HCT116 (cell line): ENCODE data around the gene FBXL13. TPM values are rescaled to one million over a fixed set of nuclear protein-coding genes. Genes with fewer than 3 reads are reported as not detected.

Experiments
- ATAC-seq: fragments of 200-7000 bp; cut with Tn5 transposase; 2 replicates; pipeline ENCODE4 v1.9.1; 2020; ENCODE audit warnings: mild to moderate bottlenecking, moderate library complexity
- BruUV-seq: library from RNA; stranded (reverse); fragments of 400-500 nt; replicated peaks from 2 replicates; lab custom pipeline; 2021; lab: Mats Ljungman, UMichigan
- CTCF ChIA-PET: fragments of 300-600 bp; sonication (Branson Sonifier 250); formaldehyde crosslinking; loops from one replicate; lab custom pipeline; 2021; ENCODE audit warnings: antibody characterized with exemption; lab: Charles Lee
- POLR2A ChIA-PET: fragments of 300-600, 350-600 bp; sonication (Branson Sonifier 250); formaldehyde crosslinking; loops from one replicate; lab custom pipeline; 2021; ENCODE audit warnings: antibody characterized with exemption; lab: Charles Lee
- RAD21 ChIA-PET, 2 experiments: fragments of 300-600 bp; sonication (Branson Sonifier 250); formaldehyde crosslinking; loops; one replicate each; lab custom pipeline; 2023; ENCODE audit warnings: low total read pairs in 2 of 2; ENCODE audit not compliant: uncharacterized antibody in 2 of 2, unreplicated experiment in 2 of 2, low non-redundant PET in 1 of 2; lab: Charles Lee
- DNase-seq: peaks from one replicate; pipeline ENCODE4 v3.0.0-alpha.2; 2010; ENCODE audit warnings: low read depth, low spot score
- H2AFZ ChIP-seq: fragments of 200-600 bp; shearing (Covaris generic), sonication (generic); 2 replicates; pipeline ENCODE4 v1.6.1; 2017; ENCODE audit warnings: low read depth, mixed run types, mixed read lengths, antibody characterized with exemption, low read length; ENCODE audit not compliant: poor library complexity, severe bottlenecking
- H3K27ac ChIP-seq: 2 replicates; pipeline ENCODE4 v1.5.1; 2012; ENCODE audit warnings: low read depth, low read length
- H3K27me3 ChIP-seq: fragments of 200-600 bp; sonication (generic); 2 replicates; pipeline ENCODE4 v1.6.1; 2016; ENCODE audit warnings: mixed run types, low read length, mixed read lengths; ENCODE audit not compliant: insufficient read depth
- H3K36me3 ChIP-seq, 2 experiments: fragments of 200-500 bp in 1 of 2; fragments of 200-600 bp in 1 of 2; sonication (Bioruptor generic) in 1 of 2; sonication (generic) in 1 of 2; 2 replicates each; pipeline versions ENCODE4 v1.5.1 to v1.6.1; 2014 to 2016; ENCODE audit warnings: low read length in 2 of 2, inconsistent platforms in 1 of 2, mixed read lengths in 1 of 2, mixed run types in 1 of 2; ENCODE audit not compliant: insufficient read depth in 2 of 2, control insufficient read depth in 1 of 2
- H3K4me1 ChIP-seq, 2 experiments: fragments of 200-600 bp in 1 of 2; sonication (generic) in 1 of 2; 2 replicates each; pipeline versions ENCODE4 v1.5.1 to v1.6.1; 2012 to 2017; ENCODE audit warnings: low read length in 2 of 2, inconsistent platforms in 1 of 2, mild to moderate bottlenecking in 1 of 2, mixed read lengths in 1 of 2, mixed run types in 1 of 2, moderate library complexity in 1 of 2; ENCODE audit not compliant: insufficient read depth in 2 of 2, control insufficient read depth in 1 of 2
- H3K4me2 ChIP-seq: fragments of 200-600 bp; sonication (generic); 2 replicates; pipeline ENCODE4 v1.6.1; 2017; ENCODE audit warnings: mixed run types, low read length, mixed read lengths
- H3K4me3 ChIP-seq, 2 experiments: fragments of 200-600 bp in 1 of 2; sonication (generic) in 1 of 2; replicated peaks in 1 of 2; 2 replicates each; pipeline ENCODE4 v1.5.1; 2011 to 2016; ENCODE audit warnings: low read length in 2 of 2, control low read depth in 1 of 2, low read depth in 1 of 2, mild to moderate bottlenecking in 1 of 2, mixed read lengths in 1 of 2, mixed run types in 1 of 2
- H3K79me2 ChIP-seq: fragments of 200-600 bp; sonication (generic); 2 replicates; pipeline ENCODE4 v1.6.1; 2017; ENCODE audit warnings: mild to moderate bottlenecking, mixed run types, low read length, moderate library complexity, mixed read lengths; ENCODE audit not compliant: insufficient read depth
- H3K9ac ChIP-seq: fragments of 200-600 bp; sonication (generic); 2 replicates; pipeline ENCODE4 v1.6.1; 2016; ENCODE audit warnings: low read length, mixed read lengths
- H3K9me2 ChIP-seq: fragments of 200-600 bp; sonication (generic), shearing (Covaris generic); 2 replicates; pipeline ENCODE4 v1.6.1; 2017; ENCODE audit warnings: mixed run types, mild to moderate bottlenecking, moderate library complexity; ENCODE audit not compliant: insufficient read depth
- H3K9me3 ChIP-seq, 2 experiments: fragments of 200-500 bp in 1 of 2; fragments of 200-600 bp in 1 of 2; sonication (Bioruptor generic) in 1 of 2; sonication (generic) in 1 of 2; 2 replicates each; pipeline ENCODE4 v1.6.1; 2014 to 2017; ENCODE audit warnings: low read length in 2 of 2, mixed read lengths in 2 of 2, inconsistent platforms in 1 of 2, low read depth in 1 of 2, mild to moderate bottlenecking in 1 of 2, mixed run types in 1 of 2, moderate library complexity in 1 of 2; ENCODE audit not compliant: control insufficient read depth in 1 of 2, insufficient read depth in 1 of 2
- H4K20me1 ChIP-seq: fragments of 200-600 bp; sonication (generic), shearing (Covaris generic); 2 replicates; pipeline ENCODE4 v1.6.1; 2017; ENCODE audit warnings: mixed run types, mild to moderate bottlenecking, moderate library complexity; ENCODE audit not compliant: insufficient read depth
- EZH2 ChIP-seq: fragments of 200-600 bp; sonication (generic); IDR thresholded peaks from 2 replicates; pipeline ENCODE4 v1.6.1; 2017; ENCODE audit warnings: antibody characterized with exemption, mixed run types
- EZH2phosphoT487 ChIP-seq: fragments of 200-600 bp; IDR thresholded peaks from 2 replicates; pipeline ENCODE4 v1.6.1; 2018; ENCODE audit warnings: antibody characterized with exemption, borderline replicate concordance
- POLR2AphosphoS5 ChIP-seq: IDR thresholded peaks from 2 replicates; pipeline ENCODE4 v1.6.1; 2011; ENCODE audit warnings: mild to moderate bottlenecking, low read depth, low read length, moderate library complexity
- RAD21 ChIP-seq: IDR thresholded peaks from 2 replicates; pipeline ENCODE4 v1.6.1; 2012; ENCODE audit warnings: low read depth, mild to moderate bottlenecking
- SRF ChIP-seq: IDR thresholded peaks from 2 replicates; pipeline ENCODE4 v1.6.1; 2012; ENCODE audit warnings: low read depth
- TCF7L2 ChIP-seq: IDR thresholded peaks from 2 replicates; pipeline ENCODE4 v1.7.0; 2011; ENCODE audit warnings: borderline replicate concordance, inconsistent platforms; ENCODE audit not compliant: insufficient read depth, insufficient read length; ENCODE audit errors: extremely low read depth
- ZFX ChIP-seq: fragments of 450-650 bp; IDR thresholded peaks from 2 replicates; pipeline ENCODE4 v1.6.1; 2017
- ZNF274 ChIP-seq: fragments of 200-500 bp; sonication (Bioruptor generic); IDR thresholded peaks from 2 replicates; pipeline ENCODE4 v1.6.1; 2014; ENCODE audit warnings: mild to moderate bottlenecking, low read depth, low read length, inconsistent platforms
- intact Hi-C: fragments of 100-400 bp; cut with micrococcal nuclease; formaldehyde crosslinking; loops from 2 replicates; pipeline ENCODE4 v1.10.0; 2022
- total RNA-seq: library from RNA; stranded (reverse); gene quantifications from one replicate; pipeline ENCODE4 v1.2.1, GENCODE V29; 2021; ENCODE audit not compliant: unreplicated experiment
- TF ChIP-seq, protein P1 (sequence below): IDR thresholded peaks from 2 replicates; pipeline ENCODE4 v1.6.1; 2012; ENCODE audit warnings: low read depth
- TF ChIP-seq, protein P2 (sequence below): IDR thresholded peaks from 2 replicates; pipeline ENCODE4 v1.6.1; 2012

Gene FBXL13
- total RNA-seq, 1 experiment from 2014 or later, result 1.0 TPM

DNA sequence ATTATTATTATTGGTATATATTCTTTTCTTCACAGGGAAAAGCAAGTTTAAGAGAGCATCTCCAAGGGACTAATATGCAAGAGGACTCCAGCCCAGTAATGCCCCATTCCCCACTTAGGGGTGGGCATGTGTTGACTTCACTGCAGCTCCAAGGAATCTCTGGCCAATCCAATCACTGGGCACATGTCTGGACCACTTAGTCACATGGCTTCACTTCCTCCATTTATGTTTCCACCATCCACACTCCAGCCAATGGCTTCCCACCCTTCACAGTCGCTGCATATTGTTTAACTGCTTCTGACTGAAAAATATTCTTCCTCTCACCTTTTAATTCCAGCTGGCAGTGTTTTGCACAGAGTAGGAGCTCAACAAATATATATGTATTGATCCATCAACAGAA is 43.6 kb downstream of the FBXL13 start:
- ChIA-PET POLR2A (no interaction called here), RAD21 (no interaction called here), CTCF (no interaction called here)
- ATAC-seq, result no peak
- Histone ChIP-seq H3K9ac (no peak overlapping the region), H2AFZ (no peak overlapping the region), H3K9me2 (no peaks in the 10 kb centered on the region), H3K27me3 (no peaks in the 10 kb centered on the region), H4K20me1 (no peaks in the 10 kb centered on the region), H3K79me2 (no peaks in the 10 kb centered on the region), H3K9me3 (no peaks in the 10 kb centered on the region), H3K4me1 (no peaks in the 10 kb centered on the region), H3K4me3 (no peak overlapping the region), H3K36me3 (no peaks in the 10 kb centered on the region), H3K4me2 (no peak overlapping the region), H3K27ac (no peak overlapping the region)
- intact Hi-C loops, result no loop called here
- no peak for TF ChIP-seq TCF7L2
- TF ChIP-seq EZH2phosphoT487, result no peak
- TF ChIP-seq SRF, result no peak
- TF ChIP-seq POLR2AphosphoS5, result no peak
- no peak for TF ChIP-seq ZNF274
- TF ChIP-seq, protein P1, sequence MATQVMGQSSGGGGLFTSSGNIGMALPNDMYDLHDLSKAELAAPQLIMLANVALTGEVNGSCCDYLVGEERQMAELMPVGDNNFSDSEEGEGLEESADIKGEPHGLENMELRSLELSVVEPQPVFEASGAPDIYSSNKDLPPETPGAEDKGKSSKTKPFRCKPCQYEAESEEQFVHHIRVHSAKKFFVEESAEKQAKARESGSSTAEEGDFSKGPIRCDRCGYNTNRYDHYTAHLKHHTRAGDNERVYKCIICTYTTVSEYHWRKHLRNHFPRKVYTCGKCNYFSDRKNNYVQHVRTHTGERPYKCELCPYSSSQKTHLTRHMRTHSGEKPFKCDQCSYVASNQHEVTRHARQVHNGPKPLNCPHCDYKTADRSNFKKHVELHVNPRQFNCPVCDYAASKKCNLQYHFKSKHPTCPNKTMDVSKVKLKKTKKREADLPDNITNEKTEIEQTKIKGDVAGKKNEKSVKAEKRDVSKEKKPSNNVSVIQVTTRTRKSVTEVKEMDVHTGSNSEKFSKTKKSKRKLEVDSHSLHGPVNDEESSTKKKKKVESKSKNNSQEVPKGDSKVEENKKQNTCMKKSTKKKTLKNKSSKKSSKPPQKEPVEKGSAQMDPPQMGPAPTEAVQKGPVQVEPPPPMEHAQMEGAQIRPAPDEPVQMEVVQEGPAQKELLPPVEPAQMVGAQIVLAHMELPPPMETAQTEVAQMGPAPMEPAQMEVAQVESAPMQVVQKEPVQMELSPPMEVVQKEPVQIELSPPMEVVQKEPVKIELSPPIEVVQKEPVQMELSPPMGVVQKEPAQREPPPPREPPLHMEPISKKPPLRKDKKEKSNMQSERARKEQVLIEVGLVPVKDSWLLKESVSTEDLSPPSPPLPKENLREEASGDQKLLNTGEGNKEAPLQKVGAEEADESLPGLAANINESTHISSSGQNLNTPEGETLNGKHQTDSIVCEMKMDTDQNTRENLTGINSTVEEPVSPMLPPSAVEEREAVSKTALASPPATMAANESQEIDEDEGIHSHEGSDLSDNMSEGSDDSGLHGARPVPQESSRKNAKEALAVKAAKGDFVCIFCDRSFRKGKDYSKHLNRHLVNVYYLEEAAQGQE, result no peak
- no peak for TF ChIP-seq ZFX
- TF ChIP-seq, protein P2, sequence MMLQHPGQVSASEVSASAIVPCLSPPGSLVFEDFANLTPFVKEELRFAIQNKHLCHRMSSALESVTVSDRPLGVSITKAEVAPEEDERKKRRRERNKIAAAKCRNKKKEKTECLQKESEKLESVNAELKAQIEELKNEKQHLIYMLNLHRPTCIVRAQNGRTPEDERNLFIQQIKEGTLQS, result no peak
- no peak for TF ChIP-seq EZH2
- TF ChIP-seq RAD21, result no peak
- BruUV-seq, result no TSS peak
- DNase-seq, result no peak
